RWPE1 (cell line): ENCODE results near the gene LRFN3.

ENCODE experiments used
- CTCF ChIA-PET: fragments of 350-600 bp; sonication (Branson Sonifier 250); formaldehyde crosslinking; extraction: SDS; loops from one replicate; lab custom pipeline; 2021; lab: Yijun Ruan, JAX
- POLR2A ChIA-PET: fragments of 400-600 bp; formaldehyde crosslinking; extraction: SDS; loops from one replicate; lab custom pipeline; 2020; ENCODE audit warnings: antibody characterized with exemption; ENCODE audit not compliant: low non-redundant PET; lab: Yijun Ruan, JAX
- DNase-seq: peaks from one replicate; pipeline ENCODE4 v3.0.0; 2012; ENCODE audit warnings: low spot score
- H3K27ac ChIP-seq: fragments of 450-650 bp; 2 replicates; pipeline ENCODE4 v1.5.1; 2017
- TF ChIP-seq, protein P1 (sequence below): fragments of 450-650 bp; conservative IDR thresholded peaks from 2 replicates; pipeline ENCODE4 v1.5.1; 2017; ENCODE audit warnings: low read depth, mild to moderate bottlenecking

LRFN3 gene

GRCh38 chr19:35911790-35912189 lies 24.4 kb upstream of the LRFN3 start:
- POLR2A ChIA-PET, result no interaction called here

DNA sequence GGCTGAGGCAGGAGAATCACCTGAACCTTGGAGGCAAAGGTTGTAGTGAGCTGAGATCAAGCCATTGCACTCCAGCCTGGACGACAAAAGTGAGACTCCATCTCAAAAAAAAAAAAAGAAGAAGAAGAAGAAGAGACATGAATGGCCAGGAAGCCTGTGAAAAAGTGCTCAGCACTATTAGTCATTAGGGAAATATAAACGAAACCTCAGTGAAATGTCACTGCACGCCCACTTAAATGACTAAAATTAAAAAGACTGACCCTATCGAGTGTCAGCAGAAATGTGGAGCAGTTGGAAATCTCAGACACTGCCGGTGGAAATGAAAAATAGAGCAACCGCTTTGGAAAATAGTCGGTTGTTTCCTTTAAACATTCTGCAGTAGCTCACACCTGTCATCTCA lies 22.6 kb upstream of the LRFN3 start:
- CTCF ChIA-PET, result no interaction called here
- POLR2A ChIA-PET, result no interaction called here
- TF ChIP-seq, protein P1, sequence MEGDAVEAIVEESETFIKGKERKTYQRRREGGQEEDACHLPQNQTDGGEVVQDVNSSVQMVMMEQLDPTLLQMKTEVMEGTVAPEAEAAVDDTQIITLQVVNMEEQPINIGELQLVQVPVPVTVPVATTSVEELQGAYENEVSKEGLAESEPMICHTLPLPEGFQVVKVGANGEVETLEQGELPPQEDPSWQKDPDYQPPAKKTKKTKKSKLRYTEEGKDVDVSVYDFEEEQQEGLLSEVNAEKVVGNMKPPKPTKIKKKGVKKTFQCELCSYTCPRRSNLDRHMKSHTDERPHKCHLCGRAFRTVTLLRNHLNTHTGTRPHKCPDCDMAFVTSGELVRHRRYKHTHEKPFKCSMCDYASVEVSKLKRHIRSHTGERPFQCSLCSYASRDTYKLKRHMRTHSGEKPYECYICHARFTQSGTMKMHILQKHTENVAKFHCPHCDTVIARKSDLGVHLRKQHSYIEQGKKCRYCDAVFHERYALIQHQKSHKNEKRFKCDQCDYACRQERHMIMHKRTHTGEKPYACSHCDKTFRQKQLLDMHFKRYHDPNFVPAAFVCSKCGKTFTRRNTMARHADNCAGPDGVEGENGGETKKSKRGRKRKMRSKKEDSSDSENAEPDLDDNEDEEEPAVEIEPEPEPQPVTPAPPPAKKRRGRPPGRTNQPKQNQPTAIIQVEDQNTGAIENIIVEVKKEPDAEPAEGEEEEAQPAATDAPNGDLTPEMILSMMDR, result no peak
- H3K27ac ChIP-seq, result no peak overlapping the region
- no peak for DNase-seq

More at GRCh38 chr19:35911790-35912189, 24.4 kb upstream of the LRFN3 start:
- H3K27ac ChIP-seq, result peak overlapping the region; percentile 28
- TF ChIP-seq, protein P1, result no peak
- CTCF ChIA-PET, result interaction anchor here (0.5 to 0.6 kb wide), 3 partner anchors 27 to 559 kb away, joined by 3 to 5 read pairs (median 3); no protein-coding TSS in a partner anchor
- DNase-seq, result peak; percentile 50

DNA sequence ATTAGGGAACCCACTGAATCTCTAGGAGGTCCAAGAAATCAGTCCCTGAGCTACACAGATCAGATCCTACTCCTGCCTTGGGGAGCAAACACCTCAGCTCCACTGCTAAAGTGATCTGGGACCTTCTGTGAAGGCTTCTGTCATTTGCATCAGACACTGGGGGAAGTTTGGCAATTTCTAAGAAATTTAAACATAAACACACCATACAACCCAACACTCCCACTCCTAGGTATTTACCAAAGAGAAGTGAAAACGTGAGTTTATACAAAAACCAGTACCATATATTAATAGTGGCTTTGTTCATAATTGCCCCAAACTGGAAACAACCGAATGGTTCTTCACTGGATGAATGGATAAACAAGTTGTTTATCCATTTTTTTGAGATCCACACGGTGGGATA lies 20.7 kb upstream of the LRFN3 start:
- TF ChIP-seq, protein P1, result no peak
- no peak overlapping the region for H3K27ac ChIP-seq
- ChIA-PET CTCF (no interaction called here), POLR2A (no interaction called here)
- DNase-seq, result no peak

- no peak overlapping the region for H3K27ac ChIP-seq
- TF ChIP-seq, protein P1, result no peak
- ChIA-PET CTCF (interaction anchor here (0.6 kb wide), 1 partner anchor 12 kb away, joined by 4 read pairs; no protein-coding TSS in a partner anchor), POLR2A (no interaction called here)
- no peak for DNase-seq
These were observed 16.9 kb upstream of the LRFN3 start for GRCh38 chr19:35919306-35919705.

- TF ChIP-seq, protein P1, result no peak
- no peak for DNase-seq
- H3K27ac ChIP-seq, result no peak overlapping the region
- ChIA-PET CTCF (no interaction called here), POLR2A (no interaction called here)
These were observed 15.2 kb upstream of the LRFN3 start for GRCh38 chr19:35921012-35921411.

- TF ChIP-seq, protein P1, result no peak
- no peak for DNase-seq
- ChIA-PET POLR2A (no interaction called here), CTCF (interaction anchor here (0.6 kb wide), 1 partner anchor 72 kb away, joined by 4 read pairs; no protein-coding TSS in a partner anchor)
- no peak overlapping the region for H3K27ac ChIP-seq
These were observed 10.7 kb upstream of the LRFN3 start for GRCh38 chr19:35925501-35925900.
